HepG2 (cell line): ENCODE results near the gene ARHGAP12. TPM values are rescaled to one million over a fixed set of nuclear protein-coding genes. Genes with fewer than 3 reads are reported as not detected.

ENCODE experiments used
- ATAC-seq: fragments of 200-7000 bp; cut with Tn5 transposase; 3 replicates; pipeline ENCODE4 v1.9.1; 2020; ENCODE audit warnings: mild to moderate bottlenecking, moderate library complexity
- BruUV-seq: library from RNA; stranded (reverse); fragments of 400-500 nt; replicated peaks from 2 replicates; lab custom pipeline; 2021; lab: Mats Ljungman, UMichigan
- CTCF ChIA-PET: fragments of 300-600 bp; formaldehyde crosslinking; extraction: SDS; loops from one replicate; lab custom pipeline; 2021; ENCODE audit warnings: low total read pairs, inconsistent platforms, low intra/inter-chr PET ratio; lab: Yijun Ruan, JAX
- POLR2A ChIA-PET: fragments of 350-600 bp; sonication (Branson Sonifier 250); formaldehyde crosslinking; loops from one replicate; lab custom pipeline; 2020; ENCODE audit warnings: antibody characterized with exemption, inconsistent platforms; lab: Yijun Ruan, JAX
- DNase-seq: peaks from one replicate; pipeline ENCODE4 v3.0.0-alpha.2; 2015; ENCODE audit warnings: low spot score
- FAIRE-seq: peaks from 3 replicates; lab custom pipeline; 2011; peaks lifted over from hg19 to GRCh38; lab: Jason Lieb, UNC
- H2AFZ ChIP-seq: one replicate; pipeline ENCODE4 v1.6.1; 2011; ENCODE audit warnings: low read length, inconsistent platforms
- H3K27ac ChIP-seq: fragments of 300-600 bp; 3 replicates; pipeline ENCODE4 v1.8.0; 2011; ENCODE audit warnings: mixed run types, mild to moderate bottlenecking, mixed read lengths, low read length, inconsistent platforms; ENCODE audit not compliant: insufficient read depth; ENCODE audit errors: extremely low read length
- H3K27me3 ChIP-seq, 2 experiments: fragments of 200-600 bp in 1 of 2; 2 replicates in 1 of 2; 3 replicates in 1 of 2; pipeline versions ENCODE4 v1.6.0 to v1.8.0; 2011; ENCODE audit warnings: low read length in 2 of 2, mild to moderate bottlenecking in 2 of 2, moderate library complexity in 2 of 2, inconsistent platforms in 1 of 2; ENCODE audit not compliant: insufficient read depth in 2 of 2, control insufficient read depth in 1 of 2
- H3K36me3 ChIP-seq, 2 experiments: fragments of 200-600 bp in 1 of 2; replicated peaks in 1 of 2; 2 replicates in 1 of 2; 3 replicates in 1 of 2; pipeline versions ENCODE4 v1.5.1 to v1.8.0; 2011; ENCODE audit warnings: low read length in 2 of 2, inconsistent platforms in 1 of 2; ENCODE audit not compliant: insufficient read depth in 2 of 2, control insufficient read depth in 1 of 2
- H3K4me1 ChIP-seq: 2 replicates; pipeline ENCODE4 v1.5.1; 2012; ENCODE audit warnings: low read length, inconsistent platforms; ENCODE audit not compliant: insufficient read depth
- H3K4me2 ChIP-seq: 2 replicates; pipeline ENCODE4 v1.6.0; 2011; ENCODE audit warnings: low read depth, low read length, inconsistent platforms
- H3K4me3 ChIP-seq, 3 experiments: fragments of 200-600 bp in 1 of 3; sonication (generic), shearing (Covaris generic) in 1 of 3; replicated peaks in 1 of 3; 2 replicates each; pipeline ENCODE4 v1.5.1; 2011 to 2016; ENCODE audit warnings: low read length in 3 of 3, inconsistent platforms in 2 of 3, low read depth in 2 of 3, mild to moderate bottlenecking in 2 of 3, control low read depth in 1 of 3, mixed read lengths in 1 of 3; ENCODE audit not compliant: insufficient read depth in 1 of 3
- H3K79me2 ChIP-seq: one replicate; pipeline ENCODE4 v1.6.1; 2011; ENCODE audit warnings: low read length, inconsistent platforms; ENCODE audit not compliant: insufficient read depth
- H3K9ac ChIP-seq: 2 replicates; pipeline ENCODE4 v1.6.0; 2011; ENCODE audit warnings: mild to moderate bottlenecking, low read depth, low read length, inconsistent platforms; ENCODE audit not compliant: insufficient read depth
- H3K9me3 ChIP-seq: 2 replicates; pipeline ENCODE4 v1.5.1; 2012; ENCODE audit warnings: mild to moderate bottlenecking, low read length
- H4K20me1 ChIP-seq: 2 replicates; pipeline ENCODE4 v1.6.0; 2011; ENCODE audit warnings: inconsistent platforms, mild to moderate bottlenecking, low read length, moderate library complexity; ENCODE audit not compliant: insufficient read depth
- ARNT ChIP-seq: fragments of 450-650 bp; IDR thresholded peaks from 2 replicates; pipeline ENCODE4 v1.6.1; 2017
- IRF2 ChIP-seq: IDR thresholded peaks from 2 replicates; pipeline ENCODE4 v1.6.1; 2018; ENCODE audit warnings: missing genetic modification reagents, missing compliant biosample characterization
- REL ChIP-seq: sonication (generic); formaldehyde crosslinking; conservative IDR thresholded peaks from 2 replicates; pipeline ENCODE4 v1.8.0; 2022; ENCODE audit warnings: mild to moderate bottlenecking, missing genetic modification reagents, moderate library complexity
- TAF1 ChIP-seq: sonication (generic); formaldehyde crosslinking; IDR thresholded peaks from 2 replicates; pipeline ENCODE4 v1.4.0; 2020; ENCODE audit warnings: missing genetic modification reagents
- ZBTB42 ChIP-seq: sonication (generic); formaldehyde crosslinking; IDR thresholded peaks from 2 replicates; pipeline ENCODE4 v1.5.0; 2020; ENCODE audit warnings: mild to moderate bottlenecking, missing genetic modification reagents
- ZFP36 ChIP-seq: fragments of 150-350 bp; IDR thresholded peaks from 2 replicates; pipeline ENCODE4 v1.6.1; 2018; ENCODE audit warnings: borderline replicate concordance, low read length, low read depth; ENCODE audit not compliant: partially characterized antibody
- ZSCAN25 ChIP-seq: sonication (generic); formaldehyde crosslinking; IDR thresholded peaks from 2 replicates; pipeline ENCODE4 v1.8.0; 2022; ENCODE audit warnings: mild to moderate bottlenecking, missing genetic modification reagents
- WGBS: methylation state at CpG from one replicate; pipeline ENCODE4 v1.1.6; 2017; ENCODE audit warnings: low lambda C conversion rate; 5-methylcytosine and 5-hydroxymethylcytosine counted together
- in situ Hi-C: cut with HindIII; loops from 2 replicates; pipeline ENCODE4 v1.10.0; 2017; ENCODE audit warnings: low pct_unique_long_range_greater_than_20kb; ENCODE audit not compliant: extremely low pct_ligation_motif_present
- intact Hi-C: fragments of 100-400 bp; cut with micrococcal nuclease; formaldehyde crosslinking; loops from one replicate; pipeline ENCODE4 v1.10.0; 2022; ENCODE audit not compliant: unreplicated experiment
- polyA plus RNA-seq, 8 experiments: library from polyadenylated mRNA; depleted of rRNA in 3 of 8; stranded (reverse) in 7 of 8; unstranded in 1 of 8; fragments of >200 nt; fragmentation: Illumina TruSeq in 4 of 8; extraction: Trizol in 4 of 8; gene quantifications; 2 replicates each; pipeline versions ENCODE4 v1.2.1 to v1.2.3, GENCODE V29; 2011 to 2016; ENCODE audit warnings: low read depth in 4 of 8, missing spikeins in 1 of 8, mixed read lengths in 1 of 8; ENCODE audit not compliant: insufficient read depth in 1 of 8
- total RNA-seq, 5 experiments: library from RNA; depleted of rRNA; stranded (reverse); fragments of >200 nt; fragmentation: Illumina TruSeq; extraction: Trizol; gene quantifications; 2 replicates each; pipeline ENCODE4 v1.2.3, GENCODE V29; 2016; ENCODE audit warnings: low read depth in 1 of 5
- TF ChIP-seq, protein P1 (sequence below): sonication (generic); formaldehyde crosslinking; IDR thresholded peaks from 2 replicates; pipeline ENCODE4 v1.4.0; 2020; ENCODE audit warnings: missing genetic modification reagents, borderline replicate concordance

Gene ARHGAP12
- total and polyA plus RNA-seq, 2 of the 13 experiments (the other 11 are each of a cell fraction or from before 2014, with no cell fraction given) = 25.0 to 54.6 TPM

DNA sequence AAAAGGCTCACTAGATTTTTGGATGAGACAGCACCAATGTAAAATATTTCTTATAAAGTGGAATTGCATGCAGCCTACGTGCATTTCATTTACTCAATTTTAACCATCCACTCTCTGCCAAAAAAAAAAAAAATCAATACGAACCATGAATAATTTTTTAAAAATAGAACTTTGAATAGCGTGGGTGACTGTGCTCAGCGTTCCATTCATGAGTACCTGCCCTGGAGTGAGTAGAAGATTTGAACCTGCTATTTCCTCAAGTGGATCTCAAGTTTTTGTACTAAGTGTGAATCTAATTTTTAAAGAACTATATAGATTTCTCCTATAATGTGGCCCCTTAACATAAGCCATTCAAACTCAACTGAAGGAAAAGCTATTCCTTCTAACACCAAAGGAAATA is 105.3 kb downstream of the ARHGAP12 start:
- intact Hi-C loops = no loop called here
- in situ Hi-C loops = no loop called here
- no peaks in the 10 kb centered on the region for H4K20me1 ChIP-seq
- H3K79me2 ChIP-seq = peaks cover 2% of the 10 kb centered on the region
- POLR2A ChIA-PET = no interaction called here
- no peak overlapping the region for H3K4me3 ChIP-seq
- H3K36me3 ChIP-seq = peaks cover 3 to 28% of the 10 kb centered on the region in 2 experiments; a peak in 4 of 5 replicates
- no peaks in the 10 kb centered on the region for H3K27me3 ChIP-seq
- no peak overlapping the region for H3K4me2 ChIP-seq
- no peak overlapping the region for H2AFZ ChIP-seq
- TF ChIP-seq, protein P1, sequence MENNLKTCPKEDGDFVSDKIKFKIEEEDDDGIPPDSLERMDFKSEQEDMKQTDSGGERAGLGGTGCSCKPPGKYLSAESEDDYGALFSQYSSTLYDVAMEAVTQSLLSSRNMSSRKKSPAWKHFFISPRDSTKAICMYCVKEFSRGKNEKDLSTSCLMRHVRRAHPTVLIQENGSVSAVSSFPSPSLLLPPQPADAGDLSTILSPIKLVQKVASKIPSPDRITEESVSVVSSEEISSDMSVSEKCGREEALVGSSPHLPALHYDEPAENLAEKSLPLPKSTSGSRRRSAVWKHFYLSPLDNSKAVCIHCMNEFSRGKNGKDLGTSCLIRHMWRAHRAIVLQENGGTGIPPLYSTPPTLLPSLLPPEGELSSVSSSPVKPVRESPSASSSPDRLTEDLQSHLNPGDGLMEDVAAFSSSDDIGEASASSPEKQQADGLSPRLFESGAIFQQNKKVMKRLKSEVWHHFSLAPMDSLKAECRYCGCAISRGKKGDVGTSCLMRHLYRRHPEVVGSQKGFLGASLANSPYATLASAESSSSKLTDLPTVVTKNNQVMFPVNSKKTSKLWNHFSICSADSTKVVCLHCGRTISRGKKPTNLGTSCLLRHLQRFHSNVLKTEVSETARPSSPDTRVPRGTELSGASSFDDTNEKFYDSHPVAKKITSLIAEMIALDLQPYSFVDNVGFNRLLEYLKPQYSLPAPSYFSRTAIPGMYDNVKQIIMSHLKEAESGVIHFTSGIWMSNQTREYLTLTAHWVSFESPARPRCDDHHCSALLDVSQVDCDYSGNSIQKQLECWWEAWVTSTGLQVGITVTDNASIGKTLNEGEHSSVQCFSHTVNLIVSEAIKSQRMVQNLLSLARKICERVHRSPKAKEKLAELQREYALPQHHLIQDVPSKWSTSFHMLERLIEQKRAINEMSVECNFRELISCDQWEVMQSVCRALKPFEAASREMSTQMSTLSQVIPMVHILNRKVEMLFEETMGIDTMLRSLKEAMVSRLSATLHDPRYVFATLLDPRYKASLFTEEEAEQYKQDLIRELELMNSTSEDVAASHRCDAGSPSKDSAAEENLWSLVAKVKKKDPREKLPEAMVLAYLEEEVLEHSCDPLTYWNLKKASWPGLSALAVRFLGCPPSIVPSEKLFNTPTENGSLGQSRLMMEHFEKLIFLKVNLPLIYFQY (CRISPR knock-in tag) = no peak
- TF ChIP-seq ARNT = no peak
- no peak for TF ChIP-seq ZSCAN25 (CRISPR knock-in tag)
- TF ChIP-seq ZBTB42 (CRISPR knock-in tag) = no peak
- TF ChIP-seq REL (CRISPR knock-in tag) = no peak
- TF ChIP-seq IRF2 (CRISPR knock-in tag) = no peak
- no peak for TF ChIP-seq ZFP36
- no peak for TF ChIP-seq TAF1 (CRISPR knock-in tag)
- TF ChIP-seq, all 625 proteins: peak for 0
- DNase-seq = no peak
- WGBS = 95% methylated on average over 4 of the region's 4 CpGs
- no peaks in the 10 kb centered on the region for H3K9me3 ChIP-seq
- H3K4me1 ChIP-seq = no peaks in the 10 kb centered on the region
- BruUV-seq = no TSS peak
- CTCF ChIA-PET = no interaction called here
- no peak for ATAC-seq
- no peak overlapping the region for H3K27ac ChIP-seq
- no peak for FAIRE-seq
- no peak overlapping the region for H3K9ac ChIP-seq
